Suppressor macrophage treated with lipopolysaccharide for 1 hour (primary cell): ENCODE data around the gene CCT8.
"Not testable (repeated sequence)": the region's sequence is repeated elsewhere in the genome, so short reads cannot be mapped to it uniquely, and the experiment has no call there.

Experiments used
- DNase-seq, 3 donors: peaks; one replicate each; pipeline ENCODE4 v3.0.0-alpha.2; 2020 to 2022

The CCT8 gene

GRCh38 chr21:29017639-29018237, 55.7 kb downstream of the CCT8 start:
- DNase-seq = peak; percentile 36 to 47 (median 40)

GRCh38 chr21:29011236-29011635, 62.2 kb downstream of the CCT8 start:
- DNase-seq = not testable (repeated sequence)

GRCh38 chr21:29008367-29008766, 65.1 kb downstream of the CCT8 start:
- no peak for DNase-seq

GRCh38 chr21:29007810-29008209, 65.6 kb downstream of the CCT8 start:
- no peak for DNase-seq

GRCh38 chr21:29007135-29007534, 66.3 kb downstream of the CCT8 start:
- DNase-seq = no peak
